OCI-LY1 (cell line): ENCODE data around the gene RAD51B.

Experiments used
- CTCF ChIP-seq: fragments of 200-600 bp; sonication (generic), shearing (Covaris generic); IDR thresholded peaks from 2 replicates; pipeline ENCODE4 v1.5.1; 2017; ENCODE audit warnings: mild to moderate bottlenecking, antibody characterized with exemption, low read length, moderate library complexity, mixed read lengths
- EZH2 ChIP-seq: fragments of 200-600 bp; sonication (generic), shearing (Covaris generic); IDR thresholded peaks from 2 replicates; pipeline ENCODE4 v1.8.0; 2017; ENCODE audit warnings: borderline replicate concordance, mixed run types, mild to moderate bottlenecking, antibody characterized with exemption, low read length, moderate library complexity, mixed read lengths

- peak; percentile 33; the same call in 1 of the 2 replicates for TF ChIP-seq CTCF
- no peak for TF ChIP-seq EZH2
These were observed 836.3 kb downstream of the RAD51B start for GRCh38 chr14:68655911-68656316.
